Ovary (tissue), 9 donors: ENCODE measurements around the gene MFSD6L. TPM values are rescaled to one million over a fixed set of nuclear protein-coding genes. Genes with fewer than 3 reads are reported as not detected.

Source experiments
- DNase-seq, 5 donors: peaks; one replicate each; pipeline ENCODE4 v3.0.0-alpha.2; 2019 to 2020
- H3K27ac ChIP-seq, 2 donors: fragments of 200-600 bp; one replicate each; pipeline versions ENCODE4 v1.5.1 to v1.8.0; 2019 to 2022
- H3K27me3 ChIP-seq: fragments of 200-600 bp; one replicate; pipeline ENCODE4 v1.8.0; 2022
- H3K36me3 ChIP-seq: fragments of 200-600 bp; sonication (generic); one replicate; pipeline ENCODE4 v1.5.1; 2019
- H3K4me1 ChIP-seq: one replicate; pipeline ENCODE4 v1.8.1; 2013; ENCODE audit warnings: mild to moderate bottlenecking, moderate library complexity; ENCODE audit not compliant: insufficient read depth
- H3K4me3 ChIP-seq: fragments of 200-600 bp; sonication (generic); one replicate; pipeline ENCODE4 v1.5.1; 2017
- H3K9me3 ChIP-seq, 2 donors: fragments of 200-600 bp in 1 of 2; sonication (generic) in 1 of 2; one replicate each; pipeline versions ENCODE4 v1.5.1 to v1.8.1; 2013 to 2019; ENCODE audit warnings: mild to moderate bottlenecking in 1 of 2, moderate library complexity in 1 of 2
- EP300 ChIP-seq: sonication (generic); formaldehyde crosslinking; IDR thresholded peaks from one replicate; pipeline ENCODE4 v1.6.1; 2017; ENCODE audit warnings: antibody characterized with exemption
- POLR2A ChIP-seq: fragments of 450-650 bp; IDR thresholded peaks from one replicate; pipeline ENCODE4 v1.6.1; 2017; ENCODE audit warnings: antibody characterized with exemption, mild to moderate bottlenecking, moderate library complexity
- WGBS, 3 donors: extraction: QIAGEN DNeasy Blood & Tissue Kit in 1 of 3; methylation state at CpG; one replicate each; pipeline versions ENCODE4 v1.1.5 to v1.1.7; 2013 to 2017; 5-methylcytosine and 5-hydroxymethylcytosine counted together
- intact Hi-C, 4 donors: fragments of 100-400 bp; cut with DNase I; formaldehyde crosslinking; loops; one replicate each; pipeline versions ENCODE4 v1.11.0 to v1.15.1; 2022 to 2023
- polyA plus RNA-seq, 2 donors: library from polyadenylated mRNA; stranded (reverse); fragments of 200-250 nt in 1 of 2; fragments of 350-450 nt in 1 of 2; fragmentation: Illumina TruSeq in 1 of 2; extraction: RNeasy Lipid Tissue Mini Kit (QIAGEN cat#74804) in 1 of 2; gene quantifications; one replicate each; pipeline ENCODE4 v1.2.3, GENCODE V29; 2013 to 2014
- total RNA-seq, 7 donors: library from RNA; depleted of rRNA in 2 of 7; stranded (reverse); fragments of >200 nt in 2 of 7; fragmentation: NEBNext Ultra II Directional in 3 of 7; extraction: Animal tissue kit (Norgen Biotek cat#: 25700) in 3 of 7; gene quantifications; one replicate each; pipeline versions ENCODE4 v1.1.0 to v1.2.4, GENCODE V29; 2016 to 2023
- TF ChIP-seq, protein P1 (sequence below), 3 donors: fragments of 450-650 bp in 2 of 3; fragments of 200-600 bp in 1 of 3; IDR thresholded peaks; one replicate each; pipeline versions ENCODE4 v1.5.1 to v1.8.0; 2016 to 2022; ENCODE audit warnings: antibody characterized with exemption in 3 of 3, mild to moderate bottlenecking in 1 of 3
- donor health status: DM: no; HTN: no; CAD: no; lungs with moderate emphysema.
- donor health status: DM: no; HTN: no; CAD: no.
- donor health status: Bipolar disorder and iron deficiency.
- donor health status: DM: yes; HTN: yes; CAD: no.
- donor health status: DM: no; HTN: no; CAD: no.
- donor health status: DM: yes; HTN: yes; CAD: no.

MFSD6L gene
- total and polyA plus RNA-seq, 9 donors: 0.13 to 2.2 (median 0.48) TPM; not detected in 4

DNA sequence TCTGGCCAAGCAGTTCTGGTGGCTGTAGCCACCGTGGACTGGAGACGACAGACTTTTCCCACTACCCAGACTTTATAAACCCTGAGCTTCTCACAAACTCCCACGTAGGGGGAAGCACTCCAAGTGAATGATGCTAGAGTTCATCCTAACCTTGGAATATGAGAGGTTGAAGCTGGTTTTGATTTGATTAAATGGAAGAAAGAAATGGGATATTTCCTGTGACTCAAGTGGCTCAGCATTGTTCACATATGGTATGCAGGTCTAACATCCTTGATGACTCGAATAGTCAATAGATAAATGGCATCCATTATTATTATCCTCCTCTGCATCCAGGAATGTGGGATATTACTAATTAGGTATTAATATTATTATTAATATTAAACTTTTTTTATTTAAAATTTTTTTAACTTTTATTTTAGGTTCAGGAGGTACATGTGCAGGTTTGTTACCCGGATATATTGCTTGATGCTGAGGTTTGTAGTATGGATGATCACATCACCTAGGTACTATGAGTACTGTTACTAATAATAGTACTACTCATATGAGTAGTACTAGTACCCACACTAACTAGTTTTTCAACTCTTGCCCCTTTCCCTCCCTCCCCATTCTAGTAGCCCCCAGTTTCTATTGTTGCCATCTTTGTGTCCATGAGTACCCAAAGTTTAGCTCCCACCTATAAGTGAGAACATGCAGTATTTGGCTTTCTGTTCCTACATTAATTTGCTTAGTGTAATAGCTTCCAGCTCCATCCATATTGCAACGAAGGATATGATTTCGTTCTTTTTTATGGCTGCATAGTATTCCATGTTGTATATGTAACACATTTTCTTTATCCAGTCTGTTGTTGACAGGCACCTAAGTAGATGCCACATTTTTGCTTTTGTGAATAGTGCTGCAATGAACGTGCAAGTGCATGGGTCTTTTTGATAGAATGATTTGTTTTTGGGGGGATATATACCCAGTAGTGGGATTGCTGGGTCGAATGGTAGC lies 45.4 kb upstream of the MFSD6L start:
- Histone ChIP-seq H3K36me3 (no peaks in the 10 kb centered on the region), H3K4me3 (no peak overlapping the region), H3K27ac (no peak overlapping the region), H3K4me1 (no peaks in the 10 kb centered on the region), H3K9me3 (no peaks in the 10 kb centered on the region), H3K27me3 (no peaks in the 10 kb centered on the region)
- TF ChIP-seq EP300 (no peak), POLR2A (no peak)
- WGBS, 3 donors: 58 to 61% (median 60%) methylated on average over 9 of the region's 9 CpGs
- intact Hi-C loops: no loop called here
- no peak for DNase-seq

DNA sequence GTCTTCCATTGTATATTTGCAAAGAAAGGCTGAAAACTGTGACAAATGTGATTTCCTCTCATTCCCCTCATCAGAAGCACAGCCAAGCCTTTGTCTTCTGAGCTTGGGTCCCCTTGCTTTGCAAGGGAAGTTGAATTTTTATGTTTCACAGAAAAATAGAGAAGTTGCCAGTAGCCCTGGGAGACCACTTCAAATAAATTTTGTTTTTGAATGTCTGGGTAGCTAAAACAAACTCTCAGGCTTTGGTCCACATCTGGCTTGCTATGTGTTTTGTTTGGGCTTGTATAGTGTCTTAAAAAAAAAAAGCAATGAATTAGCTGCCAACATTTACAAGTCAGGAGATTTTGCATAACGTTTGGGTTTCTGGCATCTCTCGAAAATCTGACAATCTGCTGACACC lies 44.2 kb upstream of the MFSD6L start:
- WGBS, 3 donors: 2 to 12% (median 5%) methylated on average over 2 of the region's 2 CpGs
- no peak for DNase-seq
- no peak overlapping the region for H3K4me3 ChIP-seq
- H3K36me3 ChIP-seq: no peaks in the 10 kb centered on the region
- H3K4me1 ChIP-seq: no peaks in the 10 kb centered on the region
- no peaks in the 10 kb centered on the region for H3K27me3 ChIP-seq
- intact Hi-C loops: no loop called here
- no peak overlapping the region for H3K27ac ChIP-seq
- TF ChIP-seq POLR2A: no peak
- TF ChIP-seq, protein P1, sequence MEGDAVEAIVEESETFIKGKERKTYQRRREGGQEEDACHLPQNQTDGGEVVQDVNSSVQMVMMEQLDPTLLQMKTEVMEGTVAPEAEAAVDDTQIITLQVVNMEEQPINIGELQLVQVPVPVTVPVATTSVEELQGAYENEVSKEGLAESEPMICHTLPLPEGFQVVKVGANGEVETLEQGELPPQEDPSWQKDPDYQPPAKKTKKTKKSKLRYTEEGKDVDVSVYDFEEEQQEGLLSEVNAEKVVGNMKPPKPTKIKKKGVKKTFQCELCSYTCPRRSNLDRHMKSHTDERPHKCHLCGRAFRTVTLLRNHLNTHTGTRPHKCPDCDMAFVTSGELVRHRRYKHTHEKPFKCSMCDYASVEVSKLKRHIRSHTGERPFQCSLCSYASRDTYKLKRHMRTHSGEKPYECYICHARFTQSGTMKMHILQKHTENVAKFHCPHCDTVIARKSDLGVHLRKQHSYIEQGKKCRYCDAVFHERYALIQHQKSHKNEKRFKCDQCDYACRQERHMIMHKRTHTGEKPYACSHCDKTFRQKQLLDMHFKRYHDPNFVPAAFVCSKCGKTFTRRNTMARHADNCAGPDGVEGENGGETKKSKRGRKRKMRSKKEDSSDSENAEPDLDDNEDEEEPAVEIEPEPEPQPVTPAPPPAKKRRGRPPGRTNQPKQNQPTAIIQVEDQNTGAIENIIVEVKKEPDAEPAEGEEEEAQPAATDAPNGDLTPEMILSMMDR (IDR thresholded peaks at IDR 0.05): no peak
- TF ChIP-seq EP300: no peak
- no peaks in the 10 kb centered on the region for H3K9me3 ChIP-seq

DNA sequence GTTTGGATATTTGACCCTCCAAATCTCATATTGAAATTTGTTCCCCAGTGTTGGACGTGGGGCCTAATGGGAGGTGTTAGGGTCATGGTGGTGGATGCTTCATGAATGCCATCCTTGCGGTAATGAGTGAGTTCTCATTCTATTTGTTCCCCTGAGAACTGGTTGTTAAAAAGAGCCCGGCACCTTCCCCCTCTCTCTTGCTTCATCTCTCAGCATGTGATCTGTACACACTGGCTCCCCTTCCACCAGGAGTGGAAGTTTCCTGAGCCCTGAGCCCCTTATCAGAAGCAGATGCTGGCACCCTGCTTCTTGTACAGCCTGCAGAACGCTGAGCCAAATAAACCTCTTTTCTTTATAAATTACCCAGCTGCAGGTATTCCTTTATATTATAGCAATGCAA lies 42.7 kb upstream of the MFSD6L start:
- Histone ChIP-seq H3K36me3 (no peaks in the 10 kb centered on the region), H3K9me3 (no peaks in the 10 kb centered on the region), H3K27ac (no peak overlapping the region), H3K4me1 (no peaks in the 10 kb centered on the region), H3K27me3 (no peaks in the 10 kb centered on the region), H3K4me3 (no peak overlapping the region)
- no peak for DNase-seq
- intact Hi-C loops: no loop called here
- TF ChIP-seq, protein P1 (IDR thresholded peaks at IDR 0.05): no peak
- no peak for TF ChIP-seq EP300
- TF ChIP-seq POLR2A: no peak
- 70 to 79% (median 77%) methylated on average over 4 of the region's 4 CpGs for WGBS, 3 donors

DNA sequence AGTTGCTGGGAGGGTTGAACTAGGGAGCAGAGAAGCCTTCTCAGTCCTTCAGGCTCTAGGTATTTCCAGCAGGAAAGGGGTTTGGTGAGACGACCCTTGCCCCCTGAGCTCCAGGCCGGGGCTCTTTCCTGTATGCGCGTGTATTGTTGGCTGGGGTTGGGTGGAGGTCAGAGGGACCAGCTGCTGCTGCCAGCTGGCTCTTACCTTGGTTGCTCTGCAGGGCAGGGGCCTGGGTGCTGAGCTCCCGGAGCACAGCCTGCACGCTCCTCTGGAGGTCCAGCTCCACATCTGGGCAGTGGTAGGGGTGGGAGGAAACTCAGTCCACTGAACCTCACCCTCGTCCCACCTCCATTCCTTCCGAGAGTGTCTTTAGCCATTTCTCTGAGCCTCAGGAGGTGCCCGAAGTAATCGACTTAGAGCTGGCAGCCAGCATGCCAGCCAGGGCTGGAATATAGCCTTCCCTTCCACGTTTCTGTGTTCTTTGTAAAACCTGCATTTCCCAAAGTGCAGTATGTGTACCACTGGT lies 40.3 kb upstream of the MFSD6L start:
- intact Hi-C loops: no loop called here
- DNase-seq: no peak
- Histone ChIP-seq H3K27ac (no peak overlapping the region), H3K4me1 (no peaks in the 10 kb centered on the region), H3K4me3 (no peak overlapping the region), H3K9me3 (no peaks in the 10 kb centered on the region), H3K36me3 (no peaks in the 10 kb centered on the region), H3K27me3 (no peaks in the 10 kb centered on the region)
- 50 to 56% (median 53%) methylated on average over 11 of the region's 11 CpGs for WGBS, 3 donors
- TF ChIP-seq, protein P1 (IDR thresholded peaks at IDR 0.05): no peak
- TF ChIP-seq EP300 (no peak), POLR2A (no peak)
